ENCODE measurements around the gene FAM171A2. TPM values are rescaled to one million over a fixed set of nuclear protein-coding genes. Genes with fewer than 3 reads are reported as not detected.

The FAM171A2 gene
- total RNA-seq (1 to 10 TPM in 3 of 4 donors, under 1 TPM in 1; 0.66 to 1.7 (median 1.5) TPM), polyA plus RNA-seq (under 1 TPM in 1 of 3 donors, not detected in 2; 0.67 TPM)

GRCh38 chr17:44363613-44364159, at the start of gene FAM171A2:
TSS of gene FAM171A2 (minus strand) at chr17:44363853. CDS start at chr17:44363714, 139 bp downstream.
- H3K9me3 ChIP-seq: no peaks in the 10 kb centered on the region
- DNase-seq: no peak
- H3K4me1 ChIP-seq: peaks cover 0 to 23% (median 17%) of the 10 kb centered on the region in 4 donors
- peaks cover 0 to 18% (median 0%) of the 10 kb centered on the region in 3 donors for H3K27me3 ChIP-seq
- H3K4me3 ChIP-seq: peak within 1 kb of the TSS; percentile 36 to 69 (median 54)
- intact Hi-C loops (cut with DNase I): no loop called here
- no peak for TF ChIP-seq POLR2A (IDR thresholded peaks at IDR 0.05)
- TF ChIP-seq POLR2AphosphoS5 (IDR thresholded peaks at IDR 0.05): no peak
- peak in 1 of 4 experiments; percentile 79 for TF ChIP-seq CTCF (IDR thresholded peaks at IDR 0.05)
- no peak for TF ChIP-seq EP300 (IDR thresholded peaks at IDR 0.05)
- H3K36me3 ChIP-seq: no peaks in the 10 kb centered on the region
- H3K27ac ChIP-seq: peak within 1 kb of the TSS in 3 of 4 donors; percentile 22 to 43 (median 28)
- WGBS, 2 donors: 1% methylated on average over 63 of the region's 63 CpGs

GRCh38 chr17:44409309-44410028, 45.8 kb upstream of the FAM171A2 start:
- intact Hi-C loops (cut with DNase I): no loop called here
- WGBS, 2 donors: 86 to 87% methylated on average over 7 of the region's 7 CpGs

GRCh38 chr17:44408786-44409185, 45.1 kb upstream of the FAM171A2 start:
- TF ChIP-seq CTCF (IDR thresholded peaks at IDR 0.05): no peak
- TF ChIP-seq POLR2A (IDR thresholded peaks at IDR 0.05): no peak
- no peak for TF ChIP-seq POLR2AphosphoS5 (IDR thresholded peaks at IDR 0.05)
- TF ChIP-seq EP300 (IDR thresholded peaks at IDR 0.05): no peak
- no peak overlapping the region for H3K27ac ChIP-seq
- H3K36me3 ChIP-seq: peaks cover 0 to 22% (median 2%) of the 10 kb centered on the region in 4 donors
- peaks cover 0 to 13% (median 5%) of the 10 kb centered on the region in 4 donors for H3K4me1 ChIP-seq
- no peak for DNase-seq
- no peak overlapping the region for H3K4me3 ChIP-seq
- H3K27me3 ChIP-seq: no peaks in the 10 kb centered on the region
- H3K9me3 ChIP-seq: no peaks in the 10 kb centered on the region
- intact Hi-C loops (cut with DNase I): no loop called here
- WGBS, 2 donors: 94 to 95% methylated on average over 4 of the region's 4 CpGs

More at GRCh38 chr17:44409309-44410028, 45.8 kb upstream of the FAM171A2 start:
- no peak overlapping the region for H3K4me3 ChIP-seq
- no peak overlapping the region for H3K27ac ChIP-seq
- H3K36me3 ChIP-seq: peaks cover 0 to 15% (median 0%) of the 10 kb centered on the region in 4 donors
- no peak for TF ChIP-seq POLR2A (IDR thresholded peaks at IDR 0.05)
- no peak for TF ChIP-seq POLR2AphosphoS5 (IDR thresholded peaks at IDR 0.05)
- TF ChIP-seq EP300 (IDR thresholded peaks at IDR 0.05): no peak
- no peak for TF ChIP-seq CTCF (IDR thresholded peaks at IDR 0.05)
- no peaks in the 10 kb centered on the region for H3K27me3 ChIP-seq
- peaks cover 0 to 13% (median 5%) of the 10 kb centered on the region in 4 donors for H3K4me1 ChIP-seq
- H3K9me3 ChIP-seq: no peaks in the 10 kb centered on the region
- no peak for DNase-seq

GRCh38 chr17:44402564-44403172, 39.0 kb upstream of the FAM171A2 start:
- intact Hi-C loops (cut with DNase I): loop anchor here (5.0 kb wide), 1 partner anchor 120 kb away; no protein-coding TSS in a partner anchor

More at GRCh38 chr17:44402564-44403172, 39.0 kb upstream of the FAM171A2 start:
- Histone ChIP-seq H3K9me3 (no peaks in the 10 kb centered on the region), H3K4me1 (peaks cover 0 to 13% (median 5%) of the 10 kb centered on the region in 4 donors), H3K27me3 (no peaks in the 10 kb centered on the region), H3K36me3 (peaks cover 17 to 81% (median 39%) of the 10 kb centered on the region in 4 donors), H3K4me3 (no peak overlapping the region), H3K27ac (no peak overlapping the region)
- WGBS, 2 donors: 92 to 94% methylated on average over 5 of the region's 5 CpGs
- no peak for DNase-seq
- TF ChIP-seq POLR2A (IDR thresholded peaks at IDR 0.05) (no peak), EP300 (IDR thresholded peaks at IDR 0.05) (no peak), POLR2AphosphoS5 (IDR thresholded peaks at IDR 0.05) (no peak)
